Large intestine (tissue), 3 donors: ENCODE results near the gene ARV1. TPM values are rescaled to one million over a fixed set of nuclear protein-coding genes. Genes with fewer than 3 reads are reported as not detected.
A peak's percentile ranks its signal among the peaks of the same experiment; 100 is the strongest.
"Not testable (repeated sequence)": the region's sequence is repeated elsewhere in the genome, so short reads cannot be mapped to it uniquely, and the experiment has no call there.

ENCODE experiments used
- DNase-seq, 2 donors: peaks; one replicate each; pipeline versions ENCODE4 v3.0.0 to v3.0.0-alpha.2; 2013
- H3K27ac ChIP-seq: one replicate; pipeline ENCODE4 v1.5.1; 2013; ENCODE audit warnings: low read length
- H3K27me3 ChIP-seq: 2 replicates; pipeline ENCODE4 v1.6.1; 2013; ENCODE audit warnings: low read length; ENCODE audit not compliant: control insufficient read depth, insufficient read depth
- H3K36me3 ChIP-seq: 2 replicates; pipeline ENCODE4 v1.6.1; 2013; ENCODE audit warnings: low read length; ENCODE audit not compliant: control insufficient read depth, insufficient read depth
- H3K4me1 ChIP-seq: one replicate; pipeline ENCODE4 v1.6.1; 2013; ENCODE audit warnings: low read length; ENCODE audit not compliant: control insufficient read depth, insufficient read depth
- H3K4me3 ChIP-seq: one replicate; pipeline ENCODE4 v1.5.1; 2013; ENCODE audit warnings: low read length
- H3K9me3 ChIP-seq: one replicate; pipeline ENCODE4 v1.6.1; 2013; ENCODE audit warnings: mild to moderate bottlenecking, low read depth, low read length, moderate library complexity; ENCODE audit not compliant: control insufficient read depth
- WGBS: methylation state at CpG from one replicate; pipeline ENCODE4 v1.1.5; 2013; ENCODE audit warnings: low lambda C conversion rate; ENCODE audit not compliant: insufficient coverage; 5-methylcytosine and 5-hydroxymethylcytosine counted together
- polyA plus RNA-seq: library from polyadenylated mRNA; unstranded; fragments of 120-200 nt; gene quantifications from one replicate; pipeline ENCODE4 v1.2.1, GENCODE V29; 2013

The ARV1 gene
- polyA plus RNA-seq, 1 donor: 22.0 TPM

DNA sequence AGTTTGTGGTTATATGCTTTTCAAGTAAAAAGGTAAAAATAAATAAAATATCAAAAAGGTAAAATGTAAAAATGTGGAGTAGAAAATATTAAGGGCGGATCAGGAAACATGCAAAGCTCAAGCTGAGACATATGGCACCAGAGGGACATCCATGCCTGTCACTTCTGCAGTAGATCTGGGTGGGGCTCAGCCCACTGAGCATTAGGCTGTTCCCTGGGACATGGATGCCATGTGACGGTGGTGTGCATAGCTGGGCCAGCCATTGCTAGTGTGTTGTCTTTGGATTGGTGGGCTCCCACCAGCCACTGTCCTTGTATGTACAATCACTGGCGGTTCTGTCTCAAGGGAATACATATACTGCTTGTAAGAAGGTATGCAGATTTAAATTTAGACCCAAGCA is 3.3 kb upstream of the ARV1 start:
- DNase-seq: no peak
- Histone ChIP-seq H3K4me3 (no peak overlapping the region), H3K27me3 (no peaks in the 10 kb centered on the region), H3K9me3 (no peaks in the 10 kb centered on the region), H3K4me1 (peaks cover 9% of the 10 kb centered on the region), H3K27ac (no peak overlapping the region), H3K36me3 (no peaks in the 10 kb centered on the region)
- WGBS: no CpG with 5 or more reads among the region's 3 CpGs

DNA sequence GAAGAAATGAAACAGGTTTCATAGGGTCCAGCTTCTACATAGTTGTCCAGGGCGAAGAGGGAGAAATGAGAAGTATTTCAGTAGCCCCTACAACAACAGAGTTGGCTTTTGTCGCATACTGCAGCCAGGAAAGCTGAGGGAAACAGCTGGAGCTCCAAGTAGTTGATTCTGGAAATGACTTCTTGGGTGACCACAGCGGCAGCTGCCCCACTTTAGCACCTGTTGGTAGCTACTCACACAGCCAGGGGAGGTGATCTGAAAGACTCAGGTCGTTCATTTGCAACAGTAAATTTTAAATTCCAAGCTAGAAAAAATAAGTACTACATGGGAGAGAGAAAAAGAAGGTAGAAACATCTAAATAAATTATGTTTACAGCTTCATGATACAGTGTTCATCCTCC is 2.5 kb upstream of the ARV1 start:
- no peak for DNase-seq
- H3K27me3 ChIP-seq: no peaks in the 10 kb centered on the region
- H3K4me1 ChIP-seq: peaks cover 9% of the 10 kb centered on the region
- no peak overlapping the region for H3K4me3 ChIP-seq
- no peaks in the 10 kb centered on the region for H3K9me3 ChIP-seq
- H3K36me3 ChIP-seq: no peaks in the 10 kb centered on the region
- H3K27ac ChIP-seq: no peak overlapping the region
- no CpG with 5 or more reads among the region's 4 CpGs for WGBS

DNA sequence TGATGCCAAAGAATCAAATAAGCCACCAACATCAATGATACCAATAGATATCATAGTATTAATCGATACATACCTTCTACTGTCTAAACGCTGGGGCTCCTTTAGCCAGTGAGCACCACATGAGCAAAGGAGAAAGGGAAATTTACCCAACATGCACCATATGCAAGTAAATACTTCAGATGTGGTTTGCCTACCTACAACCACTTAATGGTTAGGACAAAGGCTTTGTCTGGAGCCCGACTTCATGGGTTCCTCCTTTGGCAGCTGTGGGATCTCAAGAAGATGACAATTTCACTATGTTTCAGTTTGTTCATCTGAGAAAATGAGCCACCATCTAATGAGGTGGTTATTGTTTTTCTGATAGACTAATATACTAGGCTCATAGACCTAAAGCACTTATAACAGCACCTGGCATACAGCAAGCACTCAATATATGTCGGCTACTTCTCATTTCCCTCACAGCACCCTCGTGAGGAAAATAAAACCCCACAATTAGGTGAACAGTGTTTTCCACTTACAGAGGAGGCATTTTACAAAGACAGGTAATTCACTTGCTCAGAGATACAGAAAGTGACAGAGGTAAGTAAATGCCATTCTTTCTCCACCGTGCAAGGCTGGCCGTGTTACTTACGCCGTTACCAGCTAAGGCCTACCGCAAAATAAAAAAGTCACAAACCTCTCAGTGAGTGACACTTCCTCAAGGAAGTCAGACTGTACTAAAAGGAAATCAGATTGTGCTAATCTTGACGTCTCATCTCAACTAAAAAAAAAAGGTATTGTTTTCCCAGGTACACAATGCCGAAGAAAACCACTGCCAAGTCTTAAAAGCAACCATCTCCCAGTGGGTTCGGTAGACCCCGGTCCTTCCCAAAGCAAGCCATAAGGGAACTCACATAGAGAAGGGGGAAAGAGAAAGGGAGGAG is 1.8 kb upstream of the ARV1 start:
- no peak for DNase-seq

DNA sequence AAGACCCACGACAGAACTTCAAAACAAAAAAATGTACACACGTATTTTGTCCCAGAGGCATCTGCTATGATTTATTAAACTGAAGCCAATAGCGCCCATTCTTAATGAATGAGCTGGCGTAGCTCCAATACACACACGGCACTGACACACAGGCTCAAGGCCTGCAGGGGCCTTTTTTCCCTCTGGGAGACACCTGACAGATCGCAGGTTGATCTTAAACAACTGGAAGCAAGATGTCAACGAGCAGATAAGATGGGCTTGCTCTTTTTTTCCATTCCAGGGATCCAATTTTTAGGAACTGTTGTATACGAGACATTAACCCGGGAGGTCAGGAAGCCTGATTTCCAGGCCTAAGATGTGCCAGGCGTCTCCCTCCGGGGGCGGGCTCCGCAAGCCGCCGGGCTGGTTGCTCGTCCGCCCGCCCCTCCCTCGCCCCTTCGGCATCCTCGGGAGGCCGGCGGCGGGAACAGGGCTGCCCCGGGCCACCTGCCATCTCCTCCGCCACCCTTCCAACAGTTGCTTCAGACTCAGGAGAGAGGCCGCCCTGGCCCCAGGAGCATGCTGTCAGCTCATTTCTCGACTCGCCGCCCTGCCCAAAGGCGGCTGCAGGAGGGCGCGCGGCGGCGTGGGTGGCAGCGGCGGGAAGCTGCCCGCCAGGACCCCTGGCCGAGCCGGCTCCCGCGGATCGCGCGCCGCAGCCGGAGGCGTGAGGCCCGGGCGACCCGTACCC is 968 bp upstream of the ARV1 start:
- Histone ChIP-seq H3K9me3 (no peaks in the 10 kb centered on the region), H3K4me3 (peak overlapping the region; percentile 48), H3K27me3 (no peaks in the 10 kb centered on the region), H3K27ac (peak overlapping the region; percentile 28), H3K36me3 (no peaks in the 10 kb centered on the region), H3K4me1 (peaks cover 9% of the 10 kb centered on the region)
- DNase-seq: peak; percentile 45 to 63
- no CpG with 5 or more reads among the region's 52 CpGs for WGBS

More for the DNA sequence above, 1.8 kb upstream of the ARV1 start:
- peak overlapping the region; percentile 28 for H3K27ac ChIP-seq
- no peaks in the 10 kb centered on the region for H3K27me3 ChIP-seq
- 37% methylated on average over 4 of the region's 14 CpGs for WGBS
- no peaks in the 10 kb centered on the region for H3K9me3 ChIP-seq
- no peaks in the 10 kb centered on the region for H3K36me3 ChIP-seq
- H3K4me3 ChIP-seq: peak overlapping the region; percentile 48
- H3K4me1 ChIP-seq: peaks cover 9% of the 10 kb centered on the region

DNA sequence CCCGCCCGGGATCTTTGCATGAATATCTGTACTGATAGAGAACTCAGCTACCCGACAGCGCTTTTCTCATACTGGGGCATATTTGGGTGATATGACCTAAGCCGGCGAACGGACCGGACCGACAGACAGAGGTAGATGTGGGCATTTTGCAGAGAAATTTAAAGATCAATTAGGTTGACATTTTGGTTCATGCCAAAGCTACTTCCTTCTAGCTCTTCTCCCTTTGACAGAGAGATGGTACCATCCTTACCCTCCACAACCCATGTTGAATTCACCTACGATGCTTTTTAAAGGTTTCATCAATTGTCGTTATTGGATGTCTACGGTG is 459 bp downstream of the ARV1 start:
- Histone ChIP-seq H3K27me3 (no peaks in the 10 kb centered on the region), H3K4me3 (peak overlapping the region; percentile 62), H3K9me3 (no peaks in the 10 kb centered on the region), H3K27ac (peak overlapping the region; percentile 47), H3K4me1 (peaks cover 9% of the 10 kb centered on the region), H3K36me3 (no peaks in the 10 kb centered on the region)
- DNase-seq: no peak
- WGBS: 18% methylated on average over 3 of the region's 12 CpGs

DNA sequence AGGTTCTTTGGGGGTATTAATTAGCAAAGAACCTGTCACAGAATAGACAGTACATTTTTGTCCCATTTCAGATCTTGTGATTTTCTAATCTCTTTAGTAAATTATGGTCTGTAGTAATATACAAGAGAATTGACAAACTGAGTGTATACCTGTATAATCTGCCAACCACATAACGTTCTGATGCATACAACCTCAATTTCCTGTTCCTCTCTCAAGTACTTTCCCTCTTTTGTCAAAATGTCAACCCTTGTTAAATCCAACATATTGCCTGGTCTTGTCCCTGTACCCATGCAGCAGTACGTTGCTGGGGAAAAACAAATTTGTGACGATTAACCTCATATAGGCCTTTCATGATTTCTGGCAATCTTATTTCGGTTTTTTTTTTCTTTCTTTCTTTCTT is 1.1 kb downstream of the ARV1 start:
- no peaks in the 10 kb centered on the region for H3K27me3 ChIP-seq
- no peak for DNase-seq
- H3K36me3 ChIP-seq: no peaks in the 10 kb centered on the region
- H3K9me3 ChIP-seq: no peaks in the 10 kb centered on the region
- 82% methylated on average over 3 of the region's 4 CpGs for WGBS
- H3K27ac ChIP-seq: no peak overlapping the region
- peaks cover 9% of the 10 kb centered on the region for H3K4me1 ChIP-seq
- peak overlapping the region; percentile 62 for H3K4me3 ChIP-seq

DNA sequence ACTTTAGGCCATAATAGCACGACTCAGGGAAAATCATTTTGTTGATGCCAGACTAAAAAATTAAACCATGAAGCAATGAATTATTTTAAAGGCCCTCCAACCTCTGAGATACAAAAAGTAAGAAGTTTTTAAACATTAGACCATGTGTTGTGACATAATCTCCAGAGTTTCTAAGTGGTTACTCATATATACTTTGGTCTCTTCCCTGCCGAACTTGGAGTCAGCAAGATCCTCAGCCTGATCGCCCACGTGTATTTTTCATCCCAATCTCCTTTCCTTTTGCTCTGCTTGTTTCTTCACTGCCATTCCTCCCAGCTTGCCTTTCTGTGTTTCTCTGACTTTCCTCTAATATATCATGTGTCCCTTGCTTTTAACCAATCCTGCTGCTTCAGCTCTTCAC is 3.8 kb downstream of the ARV1 start:
- H3K4me1 ChIP-seq: peaks cover 6% of the 10 kb centered on the region
- 79% methylated on average over 2 of the region's 4 CpGs for WGBS
- no peaks in the 10 kb centered on the region for H3K9me3 ChIP-seq
- no peak overlapping the region for H3K27ac ChIP-seq
- no peak for DNase-seq
- no peaks in the 10 kb centered on the region for H3K27me3 ChIP-seq
- no peaks in the 10 kb centered on the region for H3K36me3 ChIP-seq
- no peak overlapping the region for H3K4me3 ChIP-seq

DNA sequence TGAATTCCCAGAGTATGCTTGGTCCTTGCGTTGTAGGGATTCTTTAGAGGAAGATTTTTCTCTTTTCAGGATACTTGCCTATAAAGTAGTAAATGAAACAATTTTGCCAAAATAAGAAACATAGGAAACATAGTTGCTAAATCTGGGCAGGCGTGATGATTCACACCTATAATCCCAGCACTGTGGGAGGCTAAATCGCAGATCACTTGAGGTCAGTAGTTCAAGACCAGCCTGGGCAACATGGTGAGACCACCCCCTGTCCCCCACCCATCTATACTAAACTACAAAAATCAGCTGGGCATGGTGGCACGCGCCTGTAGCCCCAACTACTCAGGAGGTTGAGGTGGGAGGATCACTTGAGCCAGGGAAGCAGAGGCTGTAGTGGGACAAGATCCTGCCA is 4.9 kb downstream of the ARV1 start:
- DNase-seq: no peak
- Histone ChIP-seq H3K4me3 (no peak overlapping the region), H3K27me3 (no peaks in the 10 kb centered on the region), H3K4me1 (peaks cover 6% of the 10 kb centered on the region), H3K36me3 (no peaks in the 10 kb centered on the region), H3K27ac (no peak overlapping the region), H3K9me3 (no peaks in the 10 kb centered on the region)
- WGBS: no CpG with 5 or more reads among the region's 5 CpGs

DNA sequence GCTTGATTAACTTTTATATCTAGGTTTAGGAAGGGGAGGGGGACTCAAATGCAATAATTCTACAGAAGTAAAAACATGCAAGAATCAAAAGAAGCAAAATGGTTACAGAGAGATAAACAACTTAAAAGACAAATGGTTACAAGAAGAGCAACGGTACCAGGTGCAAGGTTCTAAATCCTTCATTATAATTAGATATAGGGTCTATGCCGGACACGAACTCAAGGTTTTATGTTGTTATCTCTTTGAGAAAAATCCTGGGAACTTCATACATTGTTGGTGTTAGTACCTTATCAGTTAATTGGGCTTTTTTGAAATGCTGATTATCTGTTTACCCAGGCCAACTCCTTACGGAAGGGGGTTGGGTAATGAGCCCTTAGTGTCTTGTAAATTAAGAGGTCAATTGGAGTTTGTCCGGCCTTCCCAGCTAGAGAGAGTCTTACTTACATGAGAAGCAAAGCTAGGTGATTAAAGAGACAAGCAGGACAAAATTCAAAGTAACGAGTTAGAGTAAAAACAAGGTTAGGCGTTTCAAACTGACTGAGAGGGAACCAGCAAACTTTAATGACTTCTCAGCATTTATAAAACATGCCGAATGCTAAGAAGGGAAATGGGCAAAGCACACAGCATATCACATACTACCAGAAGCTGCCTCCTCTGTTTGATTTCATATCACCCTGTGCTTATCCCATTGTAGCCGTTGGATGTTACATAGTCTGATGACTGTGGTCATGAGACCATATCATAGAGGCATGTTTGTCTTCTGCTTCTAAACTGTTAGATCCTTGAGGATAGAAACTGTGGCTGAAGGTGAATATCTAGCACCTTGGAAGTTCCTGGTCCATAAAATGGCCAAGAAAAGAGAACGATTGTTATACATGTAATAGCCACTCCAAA is 6.0 kb downstream of the ARV1 start:
- not testable (repeated sequence) for H3K9me3 ChIP-seq, H3K36me3 ChIP-seq, H3K4me1 ChIP-seq, H3K27me3 ChIP-seq, H3K4me3 ChIP-seq
- H3K27ac ChIP-seq: peak overlapping the region; percentile 32
- DNase-seq: peak in 1 of 2 donors; percentile 58
- WGBS: 33% methylated on average over 3 of the region's 10 CpGs

DNA sequence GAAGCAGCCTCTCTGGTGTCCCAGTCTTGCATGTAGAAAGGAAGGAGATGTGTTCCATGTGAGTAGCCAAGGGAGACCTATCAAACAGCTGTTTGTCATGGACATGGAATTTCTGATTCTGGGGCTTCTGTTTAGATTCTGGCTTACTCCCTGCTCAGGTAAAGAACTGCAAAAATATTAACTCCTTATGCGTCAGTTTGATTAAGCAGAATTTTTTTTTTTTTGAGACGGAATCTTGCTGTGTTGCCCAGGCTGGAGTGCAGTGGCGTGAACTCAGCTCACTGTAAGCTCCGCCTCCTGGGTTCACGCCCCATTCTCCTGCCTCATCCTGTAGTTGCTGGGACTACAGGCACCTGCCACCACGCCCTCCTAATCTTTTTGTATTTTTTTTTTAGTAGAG is 6.8 kb downstream of the ARV1 start:
- Histone ChIP-seq H3K27ac (no peak overlapping the region), H3K36me3 (peaks cover 7% of the 10 kb centered on the region), H3K4me3 (no peak overlapping the region), H3K4me1 (peaks cover 6% of the 10 kb centered on the region), H3K27me3 (no peaks in the 10 kb centered on the region), H3K9me3 (no peaks in the 10 kb centered on the region)
- WGBS: 100% methylated on average over 1 of the region's 6 CpGs
- DNase-seq: no peak
